GM19099 (cell line): ENCODE measurements around the gene KIF2C.

Experiments used
- POLR2A ChIP-seq: IDR thresholded peaks from 3 replicates; pipeline ENCODE4 v1.6.1; 2011; ENCODE audit warnings: low read depth; ENCODE audit not compliant: insufficient read length; ENCODE audit errors: extremely low read depth

KIF2C gene

GRCh38 chr1:44810101-44810761 lies 70.6 kb downstream of the KIF2C start:
- TF ChIP-seq POLR2A: no peak

- no peak for TF ChIP-seq POLR2A
Observed at GRCh38 chr1:44811234-44811633, 71.6 kb downstream of the KIF2C start.

GRCh38 chr1:44812822-44813543 lies 73.3 kb downstream of the KIF2C start:
- no peak for TF ChIP-seq POLR2A

GRCh38 chr1:44817307-44817706 lies 77.7 kb downstream of the KIF2C start:
- TF ChIP-seq POLR2A: no peak
